IMR-90 (cell line): Measurements from ENCODE around the gene ANO4. TPM values are rescaled to one million over a fixed set of nuclear protein-coding genes. Genes with fewer than 3 reads are reported as not detected.

Experiments used
- ATAC-seq: fragments of 200-7000 bp; cut with Tn5 transposase; 2 replicates; pipeline ENCODE4 v1.9.1; 2020; ENCODE audit warnings: low read depth, mild to moderate bottlenecking, moderate library complexity
- BruUV-seq: library from RNA; stranded (reverse); fragments of 400-500 nt; replicated peaks from 2 replicates; lab custom pipeline; 2021; lab: Mats Ljungman, UMichigan
- CTCF ChIA-PET: fragments of 300-600 bp; formaldehyde crosslinking; extraction: SDS; loops from one replicate; lab custom pipeline; 2021; ENCODE audit warnings: antibody characterized with exemption; lab: Yijun Ruan, JAX
- POLR2A ChIA-PET: fragments of 300-600 bp; sonication (Branson Sonifier 250); formaldehyde crosslinking; loops from one replicate; lab custom pipeline; 2022; ENCODE audit warnings: antibody characterized with exemption; ENCODE audit not compliant: unreplicated experiment; lab: Charles Lee
- DNase-seq: peaks from one replicate; pipeline ENCODE4 v3.0.0; 2013
- H2AFZ ChIP-seq: replicated peaks from 2 replicates; pipeline ENCODE3; 2013; ENCODE audit warnings: low read length, mild to moderate bottlenecking; ENCODE audit not compliant: poor library complexity
- H2AK5ac ChIP-seq: 2 replicates; pipeline ENCODE4 v1.6.1; 2013; ENCODE audit warnings: low read depth, low read length, inconsistent platforms
- H2AK9ac ChIP-seq: replicated peaks from 2 replicates; pipeline ENCODE3; 2013; ENCODE audit warnings: mild to moderate bottlenecking, low read depth, low read length, moderate library complexity; ENCODE audit not compliant: poor library complexity
- H2BK120ac ChIP-seq: 2 replicates; pipeline ENCODE4 v1.6.1; 2013; ENCODE audit warnings: low read depth, low read length, inconsistent platforms
- H2BK15ac ChIP-seq: 3 replicates; pipeline ENCODE4 v1.6.1; 2013; ENCODE audit warnings: low read depth, low read length, inconsistent platforms
- H2BK20ac ChIP-seq: 2 replicates; pipeline ENCODE4 v1.6.1; 2013; ENCODE audit warnings: low read depth, mild to moderate bottlenecking, inconsistent platforms, low read length, moderate library complexity
- H2BK5ac ChIP-seq: 2 replicates; pipeline ENCODE4 v1.6.1; 2013; ENCODE audit warnings: mild to moderate bottlenecking, low read depth, low read length, inconsistent platforms; ENCODE audit not compliant: poor library complexity, severe bottlenecking
- H3K14ac ChIP-seq: replicated peaks from 2 replicates; pipeline ENCODE4 v1.6.1; 2013; ENCODE audit warnings: low read depth, low read length, inconsistent platforms
- H3K18ac ChIP-seq: 2 replicates; pipeline ENCODE4 v1.6.1; 2013; ENCODE audit warnings: low read depth, low read length, control low read depth
- H3K23ac ChIP-seq: 2 replicates; pipeline ENCODE4 v1.6.1; 2013; ENCODE audit warnings: low read depth, low read length, inconsistent platforms
- H3K27ac ChIP-seq: 2 replicates; pipeline ENCODE4 v1.5.1; 2013; ENCODE audit warnings: mild to moderate bottlenecking, control low read depth, low read length; ENCODE audit not compliant: insufficient read depth
- H3K27me3 ChIP-seq: 2 replicates; pipeline ENCODE4 v1.6.1; 2013; ENCODE audit warnings: low read length; ENCODE audit not compliant: control insufficient read depth, insufficient read depth
- H3K36me3 ChIP-seq: 2 replicates; pipeline ENCODE4 v1.6.1; 2013; ENCODE audit warnings: low read length, mixed read lengths; ENCODE audit not compliant: control insufficient read depth, insufficient read depth
- H3K4ac ChIP-seq: 2 replicates; pipeline ENCODE4 v1.6.1; 2013; ENCODE audit warnings: low read depth, low read length, inconsistent platforms
- H3K4me1 ChIP-seq: 2 replicates; pipeline ENCODE4 v1.6.1; 2013; ENCODE audit warnings: low read length, mixed read lengths; ENCODE audit not compliant: control insufficient read depth, insufficient read depth
- H3K4me2 ChIP-seq: 2 replicates; pipeline ENCODE4 v1.6.1; 2013; ENCODE audit warnings: low read depth, mild to moderate bottlenecking, control low read depth, low read length, moderate library complexity
- H3K4me3 ChIP-seq: 2 replicates; pipeline ENCODE4 v1.5.1; 2013; ENCODE audit warnings: low read depth, mild to moderate bottlenecking, control low read depth, low read length, moderate library complexity; ENCODE audit not compliant: insufficient read depth
- H3K56ac ChIP-seq: 2 replicates; pipeline ENCODE4 v1.6.1; 2013; ENCODE audit warnings: low read length, inconsistent platforms; ENCODE audit not compliant: insufficient read depth; ENCODE audit errors: extremely low read depth
- H3K79me1 ChIP-seq, 2 experiments: 2 replicates each; pipeline ENCODE4 v1.6.1; 2013; ENCODE audit warnings: low read length in 2 of 2, inconsistent platforms in 1 of 2, low read depth in 1 of 2
- H3K9ac ChIP-seq: 2 replicates; pipeline ENCODE4 v1.6.1; 2013; ENCODE audit warnings: low read depth, low read length, control low read depth
- H3K9me1 ChIP-seq: 2 replicates; pipeline ENCODE4 v1.6.1; 2013; ENCODE audit warnings: low read length, inconsistent platforms; ENCODE audit not compliant: insufficient read depth
- H3K9me3 ChIP-seq: 2 replicates; pipeline ENCODE4 v1.6.1; 2013; ENCODE audit warnings: low read length; ENCODE audit not compliant: control insufficient read depth, insufficient read depth
- H4K20me1 ChIP-seq: 2 replicates; pipeline ENCODE4 v1.6.1; 2013; ENCODE audit warnings: low read length, inconsistent platforms; ENCODE audit not compliant: insufficient read depth
- H4K5ac ChIP-seq: 2 replicates; pipeline ENCODE4 v1.6.1; 2013; ENCODE audit warnings: mild to moderate bottlenecking, low read depth, low read length, control low read depth
- H4K8ac ChIP-seq, 2 experiments: 2 replicates each; pipeline ENCODE4 v1.6.1; 2013; ENCODE audit warnings: low read depth in 2 of 2, low read length in 2 of 2, control low read depth in 1 of 2, inconsistent platforms in 1 of 2
- H4K91ac ChIP-seq: 2 replicates; pipeline ENCODE4 v1.6.1; 2013; ENCODE audit warnings: low read depth, low read length, inconsistent platforms; ENCODE audit not compliant: insufficient read depth
- CEBPB ChIP-seq: IDR thresholded peaks from 2 replicates; pipeline ENCODE4 v1.6.1; 2012; ENCODE audit warnings: low read depth, low read length, improper control_type of control experiment
- CHD1 ChIP-seq: IDR thresholded peaks from 2 replicates; pipeline ENCODE4 v1.6.1; 2012; ENCODE audit warnings: low read depth, low read length, improper control_type of control experiment
- FOS ChIP-seq: fragments of 150-350 bp; IDR thresholded peaks from 2 replicates; pipeline ENCODE4 v1.6.1; 2016; ENCODE audit warnings: low read depth, low read length
- MAFK ChIP-seq: IDR thresholded peaks from 2 replicates; pipeline ENCODE4 v1.6.1; 2012; ENCODE audit warnings: low read depth, low read length, improper control_type of control experiment
- POLR2A ChIP-seq: IDR thresholded peaks from 2 replicates; pipeline ENCODE4 v1.6.1; 2012; ENCODE audit warnings: mild to moderate bottlenecking, low read depth, low read length
- RCOR1 ChIP-seq: IDR thresholded peaks from 2 replicates; pipeline ENCODE4 v1.6.1; 2012; ENCODE audit warnings: mild to moderate bottlenecking, low read length, improper control_type of control experiment; ENCODE audit not compliant: insufficient replicate concordance
- WGBS, 2 experiments: methylation state at CpG; one replicate each; pipeline versions ENCODE4 v1.1.5 to v1.1.7; 2013; ENCODE audit warnings: missing lambda C conversion rate in 2 of 2; ENCODE audit not compliant: insufficient read length in 1 of 2; ENCODE audit errors: extremely low coverage in 2 of 2; 5-methylcytosine and 5-hydroxymethylcytosine counted together
- dilution Hi-C: fragments of 300-500 bp; cut with HindIII; formaldehyde crosslinking; loops from one replicate; pipeline ENCODE4 v1.14.3; 2018; ENCODE audit warnings: low sequenced_read_pairs; ENCODE audit not compliant: unreplicated experiment
- in situ Hi-C: fragments of 300-500 bp; cut with MboI; formaldehyde crosslinking; loops from 3 replicates; pipeline ENCODE4 v1.14.3; 2019; ENCODE audit warnings: low sequenced_read_pairs, inconsistent platforms, mixed read lengths
- intact Hi-C: fragments of 100-400 bp; cut with micrococcal nuclease; formaldehyde crosslinking; loops from 2 replicates; pipeline ENCODE4 v1.10.0; 2022
- polyA plus RNA-seq, 3 experiments: library from polyadenylated mRNA; depleted of rRNA; stranded (reverse); fragments of >200 nt; gene quantifications; 2 replicates each; pipeline ENCODE4 v1.2.3, GENCODE V29; 2012; ENCODE audit warnings: low replicate concordance in 1 of 3
- total RNA-seq: library from RNA; depleted of rRNA; stranded (reverse); fragments of >200 nt; gene quantifications from 2 replicates; pipeline ENCODE4 v1.2.3, GENCODE V29; 2012

Gene ANO4
- total and polyA plus RNA-seq, 2 of the 4 experiments (the other 2 are of a cell fraction), result 4.7 to 10.2 TPM

DNA sequence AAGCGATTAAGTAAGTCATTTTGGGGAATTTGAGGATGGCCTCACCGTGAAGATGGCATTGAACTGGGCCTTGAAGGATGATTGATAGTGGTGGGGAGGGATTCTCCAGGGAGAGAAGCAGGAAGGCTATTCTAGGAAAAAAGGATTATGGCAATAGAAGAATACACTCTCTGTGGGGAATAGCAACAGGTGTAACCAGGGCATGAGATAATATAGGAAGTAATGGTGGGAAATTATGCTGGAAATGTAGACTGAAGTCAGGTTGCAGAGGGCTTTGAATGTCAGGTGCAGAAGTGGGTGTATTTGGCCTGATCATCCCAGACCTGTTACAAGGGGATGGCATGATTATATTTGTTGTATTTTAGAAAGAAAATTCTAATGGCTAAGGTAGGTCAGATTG, 4.6 kb upstream of the ANO4 start:
- H3K36me3 ChIP-seq, result no peaks in the 10 kb centered on the region
- no peak overlapping the region for H3K27ac ChIP-seq
- no peak overlapping the region for H4K5ac ChIP-seq
- no peaks in the 10 kb centered on the region for H3K9me3 ChIP-seq
- peaks cover 0 to 3% of the 10 kb centered on the region in 2 experiments; a peak in 1 of 4 replicates for H3K79me1 ChIP-seq
- intact Hi-C loops, result no loop called here
- no peak overlapping the region for H4K8ac ChIP-seq
- H3K9me1 ChIP-seq, result no peaks in the 10 kb centered on the region
- in situ Hi-C loops, result no loop called here
- H2AK5ac ChIP-seq, result no peak overlapping the region
- no peaks in the 10 kb centered on the region for H4K20me1 ChIP-seq
- H3K4me3 ChIP-seq, result no peak overlapping the region
- no peak overlapping the region for H2BK15ac ChIP-seq
- no peak overlapping the region for H2BK5ac ChIP-seq
- H2BK20ac ChIP-seq, result no peak overlapping the region; the same call in 1 of the 2 replicates
- no peak overlapping the region for H3K4ac ChIP-seq
- no peaks in the 10 kb centered on the region for H3K27me3 ChIP-seq
- dilution Hi-C loops, result no loop called here
- POLR2A ChIA-PET, result no interaction called here
- no peak overlapping the region for H3K4me2 ChIP-seq
- DNase-seq, result no peak
- H2AK9ac ChIP-seq, result no peak overlapping the region
- peak overlapping the region; percentile 18; the same call in 1 of the 2 replicates for H2BK120ac ChIP-seq
- no peak overlapping the region for H3K18ac ChIP-seq
- ATAC-seq, result no peak
- TF ChIP-seq CEBPB, result no peak
- TF ChIP-seq CHD1, result no peak
- TF ChIP-seq RCOR1, result no peak
- TF ChIP-seq POLR2A, result no peak
- TF ChIP-seq MAFK, result no peak
- TF ChIP-seq FOS, result no peak
- peaks cover 3% of the 10 kb centered on the region for H3K4me1 ChIP-seq
- H3K23ac ChIP-seq, result no peak overlapping the region
- H3K14ac ChIP-seq, result no peak overlapping the region
- BruUV-seq, result no TSS peak
- H3K9ac ChIP-seq, result no peak overlapping the region
- no peak overlapping the region for H4K91ac ChIP-seq
- H3K56ac ChIP-seq, result no peak overlapping the region
- H2AFZ ChIP-seq, result no peak overlapping the region
- CTCF ChIA-PET, result no interaction called here
- 79% methylated on average over 2 of the region's 2 CpGs; no CpG with 5 or more reads in 1 of the 2 experiments for WGBS, 2 experiments
